ENCODE results near the gene ACP3. TPM values are rescaled to one million over a fixed set of nuclear protein-coding genes. Genes with fewer than 3 reads are reported as not detected.
"Not testable (repeated sequence)": the region's sequence is repeated elsewhere in the genome, so short reads cannot be mapped to it uniquely, and the experiment has no call there.

Gene ACP3
- total RNA-seq, 2 donors from 2014 or later: 8.1 to 23.5 TPM

- intact Hi-C loops (cut with DNase I): no loop called here
- Histone ChIP-seq H3K27ac (no peak overlapping the region), H3K4me3 (no peak overlapping the region)
These were observed 64.2 kb downstream of the ACP3 start for GRCh38 chr3:132381348-132381944.

GRCh38 chr3:132382267-132382666 lies 65.1 kb downstream of the ACP3 start:
- TF ChIP-seq CTCF (IDR thresholded peaks at IDR 0.05): no peak
- H3K4me1 ChIP-seq: no peaks in the 10 kb centered on the region
- intact Hi-C loops (cut with DNase I): no loop called here
- H3K9me3 ChIP-seq: no peaks in the 10 kb centered on the region
- no peak for DNase-seq
- no peaks in the 10 kb centered on the region for H3K27me3 ChIP-seq
- no peaks in the 10 kb centered on the region for H3K36me3 ChIP-seq
- no peak overlapping the region for H3K27ac ChIP-seq
- no peak overlapping the region for H3K4me3 ChIP-seq
- H3K9ac ChIP-seq (ENCODE audit: low read depth in 2 of 2, low read length in 2 of 2): no peak overlapping the region

More at GRCh38 chr3:132381348-132381944, 64.2 kb downstream of the ACP3 start:
- Histone ChIP-seq H3K27me3 (no peaks in the 10 kb centered on the region), H3K9ac (ENCODE audit: low read depth in 2 of 2, low read length in 2 of 2) (no peak overlapping the region), H3K9me3 (no peaks in the 10 kb centered on the region), H3K4me1 (no peaks in the 10 kb centered on the region), H3K36me3 (no peaks in the 10 kb centered on the region)
- DNase-seq: no peak
- no peak for TF ChIP-seq CTCF (IDR thresholded peaks at IDR 0.05)

GRCh38 chr3:132382688-132383194 lies 65.5 kb downstream of the ACP3 start:
- Histone ChIP-seq H3K27me3 (no peaks in the 10 kb centered on the region), H3K9ac (ENCODE audit: low read depth in 2 of 2, low read length in 2 of 2) (no peak overlapping the region), H3K4me1 (no peaks in the 10 kb centered on the region), H3K36me3 (no peaks in the 10 kb centered on the region), H3K27ac (no peak overlapping the region), H3K9me3 (no peaks in the 10 kb centered on the region), H3K4me3 (no peak overlapping the region)
- TF ChIP-seq CTCF (IDR thresholded peaks at IDR 0.05): no peak
- intact Hi-C loops (cut with DNase I): no loop called here
- DNase-seq: no peak

- Histone ChIP-seq H3K9me3 (no peaks in the 10 kb centered on the region), H3K27ac (no peak overlapping the region), H3K9ac (ENCODE audit: low read depth in 2 of 2, low read length in 2 of 2) (no peak overlapping the region), H3K4me1 (no peaks in the 10 kb centered on the region), H3K36me3 (no peaks in the 10 kb centered on the region), H3K4me3 (no peak overlapping the region), H3K27me3 (no peaks in the 10 kb centered on the region)
- no peak for TF ChIP-seq CTCF (IDR thresholded peaks at IDR 0.05)
- intact Hi-C loops (cut with DNase I): no loop called here
- DNase-seq: no peak
These were observed 69.1 kb downstream of the ACP3 start for GRCh38 chr3:132386259-132386658.

GRCh38 chr3:132392675-132393074 lies 75.5 kb downstream of the ACP3 start:
- H3K36me3 ChIP-seq; H3K9me3 ChIP-seq; H3K9ac ChIP-seq (ENCODE audit: low read depth in 2 of 2, low read length in 2 of 2); DNase-seq; H3K4me1 ChIP-seq; H3K27me3 ChIP-seq; H3K27ac ChIP-seq; H3K4me3 ChIP-seq; intact Hi-C loops (cut with DNase I): not testable (repeated sequence)

GRCh38 chr3:132394320-132394719 lies 77.1 kb downstream of the ACP3 start:
- DNase-seq: no peak
- intact Hi-C loops (cut with DNase I): no loop called here
- no peaks in the 10 kb centered on the region for H3K36me3 ChIP-seq
- TF ChIP-seq CTCF (IDR thresholded peaks at IDR 0.05): no peak
- no peaks in the 10 kb centered on the region for H3K4me1 ChIP-seq
- H3K9ac ChIP-seq (ENCODE audit: low read depth in 2 of 2, low read length in 2 of 2): no peak overlapping the region
- no peaks in the 10 kb centered on the region for H3K27me3 ChIP-seq
- H3K4me3 ChIP-seq: no peak overlapping the region
- no peaks in the 10 kb centered on the region for H3K9me3 ChIP-seq
- H3K27ac ChIP-seq: no peak overlapping the region

Data from colonic mucosa (tissue), 4 donors.